Trophoblast cell (in vitro differentiated cells and primary cell): ENCODE measurements around the gene NIN.

ENCODE experiments used
- DNase-seq, 2 donors: peaks; one replicate each; pipeline ENCODE4 v3.0.0-alpha.2; 2016
- H2AFZ ChIP-seq: 2 replicates; pipeline ENCODE4 v1.6.1; 2013; ENCODE audit warnings: low read length, moderate library complexity, mild to moderate bottlenecking; ENCODE audit not compliant: insufficient read depth, poor library complexity
- H2AK5ac ChIP-seq: 2 replicates; pipeline ENCODE4 v1.6.1; 2013; ENCODE audit warnings: mild to moderate bottlenecking, low read length
- H2BK120ac ChIP-seq: 2 replicates; pipeline ENCODE4 v1.6.1; 2013; ENCODE audit warnings: low read length, mild to moderate bottlenecking, moderate library complexity; ENCODE audit not compliant: insufficient read depth, poor library complexity
- H2BK12ac ChIP-seq: 2 replicates; pipeline ENCODE4 v1.6.1; 2013; ENCODE audit warnings: mild to moderate bottlenecking, low read length, moderate library complexity
- H2BK5ac ChIP-seq: 2 replicates; pipeline ENCODE4 v1.6.1; 2013; ENCODE audit warnings: low read length, low read depth, moderate library complexity, mild to moderate bottlenecking; ENCODE audit not compliant: poor library complexity
- H3K14ac ChIP-seq: 2 replicates; pipeline ENCODE4 v1.6.1; 2013; ENCODE audit warnings: mild to moderate bottlenecking, low read length
- H3K18ac ChIP-seq: 2 replicates; pipeline ENCODE4 v1.6.1; 2013; ENCODE audit warnings: mild to moderate bottlenecking, low read length
- H3K23ac ChIP-seq: 2 replicates; pipeline ENCODE4 v1.6.1; 2013; ENCODE audit warnings: low read length
- H3K27ac ChIP-seq: 2 replicates; pipeline ENCODE4 v1.5.1; 2013; ENCODE audit warnings: low read depth, mild to moderate bottlenecking, inconsistent platforms, low read length, moderate library complexity
- H3K27me3 ChIP-seq: 2 replicates; pipeline ENCODE4 v1.6.1; 2013; ENCODE audit warnings: inconsistent platforms, mild to moderate bottlenecking, low read length, moderate library complexity; ENCODE audit not compliant: insufficient read depth
- H3K36me3 ChIP-seq, 2 experiments: 1 replicate in 1 of 2; 2 replicates in 1 of 2; pipeline ENCODE4 v1.6.1; 2013; ENCODE audit warnings: low read length in 2 of 2, mild to moderate bottlenecking in 2 of 2, moderate library complexity in 1 of 2; ENCODE audit not compliant: insufficient read depth in 2 of 2, control insufficient read depth in 1 of 2
- H3K4ac ChIP-seq: 2 replicates; pipeline ENCODE4 v1.6.1; 2013; ENCODE audit warnings: low read depth, mild to moderate bottlenecking, low read length, moderate library complexity
- H3K4me1 ChIP-seq, 2 experiments: 1 replicate in 1 of 2; 2 replicates in 1 of 2; pipeline ENCODE4 v1.6.1; 2013; ENCODE audit warnings: low read length in 2 of 2, mild to moderate bottlenecking in 2 of 2, moderate library complexity in 1 of 2; ENCODE audit not compliant: insufficient read depth in 2 of 2, control insufficient read depth in 1 of 2
- H3K4me2 ChIP-seq: 2 replicates; pipeline ENCODE4 v1.6.1; 2013; ENCODE audit warnings: inconsistent platforms, mild to moderate bottlenecking, low read length, moderate library complexity
- H3K4me3 ChIP-seq: 2 replicates; pipeline ENCODE4 v1.5.1; 2013; ENCODE audit warnings: mild to moderate bottlenecking, low read depth, low read length, inconsistent platforms
- H3K79me1 ChIP-seq: one replicate; pipeline ENCODE4 v1.6.1; 2013; ENCODE audit warnings: low read length
- H3K79me2 ChIP-seq: 2 replicates; pipeline ENCODE4 v1.6.1; 2013; ENCODE audit warnings: low read length, mild to moderate bottlenecking; ENCODE audit not compliant: control insufficient read depth, insufficient read depth, poor library complexity
- H3K9ac ChIP-seq: 2 replicates; pipeline ENCODE4 v1.6.1; 2013; ENCODE audit warnings: mild to moderate bottlenecking, low read length
- H3K9me3 ChIP-seq: 2 replicates; pipeline ENCODE4 v1.6.1; 2013; ENCODE audit warnings: low read depth, mild to moderate bottlenecking, control low read depth, inconsistent platforms, low read length; ENCODE audit not compliant: insufficient read depth
- H4K12ac ChIP-seq: 2 replicates; pipeline ENCODE4 v1.6.1; 2013; ENCODE audit warnings: low read depth, mild to moderate bottlenecking, low read length, moderate library complexity
- H4K8ac ChIP-seq: 2 replicates; pipeline ENCODE4 v1.6.1; 2013; ENCODE audit warnings: low read depth, mild to moderate bottlenecking, low read length, moderate library complexity
- H4K91ac ChIP-seq: one replicate; pipeline ENCODE4 v1.6.1; 2013; ENCODE audit warnings: low read depth, mild to moderate bottlenecking, low read length, moderate library complexity
- WGBS: extraction: QIAGEN DNeasy Blood & Tissue Kit; methylation state at CpG from one replicate; pipeline ENCODE4 v1.1.7; 2013; ENCODE audit warnings: missing lambda C conversion rate; ENCODE audit not compliant: insufficient read length, insufficient coverage; ENCODE audit errors: extremely low coverage; 5-methylcytosine and 5-hydroxymethylcytosine counted together

Gene NIN

GRCh38 chr14:50864237-50864636, 33.3 kb upstream of the NIN start:
- H2BK12ac ChIP-seq: no peak overlapping the region
- no peaks in the 10 kb centered on the region for H3K27me3 ChIP-seq
- no peak overlapping the region for H4K8ac ChIP-seq
- no peaks in the 10 kb centered on the region for H3K79me1 ChIP-seq
- no peak overlapping the region for H3K4me2 ChIP-seq
- H2BK120ac ChIP-seq: no peak overlapping the region
- H2AFZ ChIP-seq: no peak overlapping the region
- no peak overlapping the region for H3K23ac ChIP-seq
- H3K9ac ChIP-seq: no peak overlapping the region
- no peak overlapping the region for H3K18ac ChIP-seq
- H4K12ac ChIP-seq: no peak overlapping the region
- no peak overlapping the region for H3K4ac ChIP-seq
- H2BK5ac ChIP-seq: no peak overlapping the region
- no peak overlapping the region for H2AK5ac ChIP-seq
- peak; percentile 31 to 72 for DNase-seq
- no peaks in the 10 kb centered on the region for H3K36me3 ChIP-seq
- H3K4me3 ChIP-seq: no peak overlapping the region
- H3K9me3 ChIP-seq: no peaks in the 10 kb centered on the region
- no peak overlapping the region for H3K27ac ChIP-seq
- no peak overlapping the region for H4K91ac ChIP-seq
- H3K4me1 ChIP-seq: peaks cover 7 to 9% of the 10 kb centered on the region in 2 experiments
- H3K14ac ChIP-seq: no peak overlapping the region
- no peaks in the 10 kb centered on the region for H3K79me2 ChIP-seq

GRCh38 chr14:50862036-50862570, 31.1 kb upstream of the NIN start:
- no peak overlapping the region for H2BK12ac ChIP-seq
- H4K8ac ChIP-seq: no peak overlapping the region
- no peak overlapping the region for H3K23ac ChIP-seq
- no peaks in the 10 kb centered on the region for H3K27me3 ChIP-seq
- H3K27ac ChIP-seq: no peak overlapping the region
- H2BK120ac ChIP-seq: no peak overlapping the region
- H3K79me2 ChIP-seq: no peaks in the 10 kb centered on the region
- no peak overlapping the region for H3K14ac ChIP-seq
- H3K18ac ChIP-seq: no peak overlapping the region
- no peaks in the 10 kb centered on the region for H3K79me1 ChIP-seq
- no peak overlapping the region for H3K4me3 ChIP-seq
- no peak overlapping the region for H2AK5ac ChIP-seq
- no peak for DNase-seq
- H3K4me1 ChIP-seq: peaks cover 7 to 9% of the 10 kb centered on the region in 2 experiments
- H3K4ac ChIP-seq: no peak overlapping the region
- WGBS: no CpG with 5 or more reads among the region's 4 CpGs
- no peak overlapping the region for H2BK5ac ChIP-seq
- H4K91ac ChIP-seq: no peak overlapping the region
- H4K12ac ChIP-seq: no peak overlapping the region
- H3K9ac ChIP-seq: no peak overlapping the region
- H3K9me3 ChIP-seq: no peaks in the 10 kb centered on the region
- H3K36me3 ChIP-seq: no peaks in the 10 kb centered on the region
- H3K4me2 ChIP-seq: no peak overlapping the region
- H2AFZ ChIP-seq: no peak overlapping the region

- Histone ChIP-seq H4K12ac (no peak overlapping the region), H3K23ac (no peak overlapping the region), H4K91ac (no peak overlapping the region), H4K8ac (no peak overlapping the region), H3K4me3 (no peak overlapping the region), H3K27ac (no peak overlapping the region), H3K79me2 (no peaks in the 10 kb centered on the region), H2BK12ac (no peak overlapping the region), H3K9ac (no peak overlapping the region), H3K4ac (no peak overlapping the region), H3K9me3 (no peaks in the 10 kb centered on the region), H2AFZ (no peak overlapping the region), H2BK120ac (no peak overlapping the region), H3K4me1 (peaks cover 7 to 9% of the 10 kb centered on the region in 2 experiments), H3K18ac (no peak overlapping the region), H3K36me3 (no peaks in the 10 kb centered on the region), H3K14ac (no peak overlapping the region), H3K4me2 (no peak overlapping the region), H2BK5ac (no peak overlapping the region), H3K27me3 (no peaks in the 10 kb centered on the region), H3K79me1 (no peaks in the 10 kb centered on the region), H2AK5ac (no peak overlapping the region)
- no CpG with 5 or more reads among the region's 6 CpGs for WGBS
- DNase-seq: peak; percentile 81 to 92
Observed at GRCh38 chr14:50860478-50861086, 29.6 kb upstream of the NIN start.

GRCh38 chr14:50859296-50859624, 28.3 kb upstream of the NIN start:
- Histone ChIP-seq H2BK5ac (no peak overlapping the region), H4K91ac (no peak overlapping the region), H3K4me2 (no peak overlapping the region)

More at GRCh38 chr14:50859296-50859624, 28.3 kb upstream of the NIN start:
- Histone ChIP-seq H4K8ac (no peak overlapping the region), H3K27ac (no peak overlapping the region), H3K9ac (no peak overlapping the region), H2BK120ac (no peak overlapping the region), H3K4me1 (peaks cover 7 to 9% of the 10 kb centered on the region in 2 experiments), H3K14ac (no peak overlapping the region), H3K4ac (no peak overlapping the region), H3K27me3 (no peaks in the 10 kb centered on the region), H3K79me1 (no peaks in the 10 kb centered on the region), H4K12ac (no peak overlapping the region), H2AK5ac (no peak overlapping the region), H3K79me2 (no peaks in the 10 kb centered on the region), H3K36me3 (no peaks in the 10 kb centered on the region), H3K4me3 (no peak overlapping the region), H2AFZ (no peak overlapping the region), H2BK12ac (no peak overlapping the region), H3K23ac (no peak overlapping the region), H3K9me3 (no peaks in the 10 kb centered on the region), H3K18ac (no peak overlapping the region)
- no peak for DNase-seq
- no CpG with 5 or more reads among the region's 1 CpG for WGBS
